Heart left ventricle (tissue), 13 donors: ENCODE data around the gene RAB36.

Experiments
- CTCF ChIP-seq, 12 donors: fragments of 200-600 bp; sonication (generic) in 4 of 12; IDR thresholded peaks; one replicate each; pipeline versions ENCODE4 v1.5.0 to v1.8.0; 2018 to 2022; ENCODE audit warnings: antibody characterized with exemption in 12 of 12, mild to moderate bottlenecking in 5 of 12
- POLR2A ChIP-seq, 2 donors: fragments of 450-650 bp; IDR thresholded peaks; one replicate each; pipeline ENCODE4 v1.6.1; 2017; ENCODE audit warnings: antibody characterized with exemption in 2 of 2, mild to moderate bottlenecking in 2 of 2, moderate library complexity in 2 of 2
- donor health status: ischemic (EF 13 %, LVEDD 7.1; RV severe dilation, severe dysfunction).
- donor health status: DM: no; HTN: yes; CAD: no.
- donor health status: DM: no; HTN: no; CAD: no.
- donor health status: ischemic (EF 25% LVEDD 6.9; RV normal size, moderate dysfunction).
- donor health status: ischemic (EF 25% LVEDD 5.7; RV mildly dilated, moderate dysfunction).
- donor health status: ischemic (EF 35%, LVEDD 5.7; RV mildly dilated, moderate dysfunction).
- donor health status: nonischemic (EF 11% LVEDD 7.7; RV severe dilation, severe dysfunction).
- donor health status: DM: yes; HTN: yes; CAD: no.
- donor health status: PGD.
- donor health status: ischemic (EF 29% LVEDD 5.4; RV normal size, mild dysfunction).
- donor health status: nonischemic (EF 23%, LVEDD 6.1; RV moderate dilation, normal function).

GRCh38 chr22:23180893-23181720 lies 35.8 kb downstream of the RAB36 start:
- no peak for TF ChIP-seq CTCF (IDR thresholded peaks at IDR 0.05)
- TF ChIP-seq POLR2A (IDR thresholded peaks at IDR 0.05) = no peak
